IPS-15b (cell line): Measurements from ENCODE around the gene AP3S2.
"Not testable (repeated sequence)": the region's sequence is repeated elsewhere in the genome, so short reads cannot be mapped to it uniquely, and the experiment has no call there.

Experiments
- H3K27me3 ChIP-seq: one replicate; pipeline ENCODE4 v1.6.1; 2013; ENCODE audit warnings: low read length; ENCODE audit not compliant: control insufficient read depth, insufficient read depth
- H3K36me3 ChIP-seq: one replicate; pipeline ENCODE4 v1.6.1; 2013; ENCODE audit warnings: low read length; ENCODE audit not compliant: control insufficient read depth, insufficient read depth
- H3K4me1 ChIP-seq: one replicate; pipeline ENCODE4 v1.6.1; 2013; ENCODE audit warnings: mild to moderate bottlenecking, low read length; ENCODE audit not compliant: control insufficient read depth, insufficient read depth
- H3K4me3 ChIP-seq: one replicate; pipeline ENCODE4 v1.5.1; 2013; ENCODE audit warnings: low read depth, low read length
- H3K9ac ChIP-seq: one replicate; pipeline ENCODE4 v1.6.1; 2013; ENCODE audit warnings: low read depth, mild to moderate bottlenecking, low read length
- H3K9me3 ChIP-seq: one replicate; pipeline ENCODE4 v1.6.1; 2013; ENCODE audit warnings: mild to moderate bottlenecking, low read length; ENCODE audit not compliant: control insufficient read depth, insufficient read depth

Gene AP3S2

DNA sequence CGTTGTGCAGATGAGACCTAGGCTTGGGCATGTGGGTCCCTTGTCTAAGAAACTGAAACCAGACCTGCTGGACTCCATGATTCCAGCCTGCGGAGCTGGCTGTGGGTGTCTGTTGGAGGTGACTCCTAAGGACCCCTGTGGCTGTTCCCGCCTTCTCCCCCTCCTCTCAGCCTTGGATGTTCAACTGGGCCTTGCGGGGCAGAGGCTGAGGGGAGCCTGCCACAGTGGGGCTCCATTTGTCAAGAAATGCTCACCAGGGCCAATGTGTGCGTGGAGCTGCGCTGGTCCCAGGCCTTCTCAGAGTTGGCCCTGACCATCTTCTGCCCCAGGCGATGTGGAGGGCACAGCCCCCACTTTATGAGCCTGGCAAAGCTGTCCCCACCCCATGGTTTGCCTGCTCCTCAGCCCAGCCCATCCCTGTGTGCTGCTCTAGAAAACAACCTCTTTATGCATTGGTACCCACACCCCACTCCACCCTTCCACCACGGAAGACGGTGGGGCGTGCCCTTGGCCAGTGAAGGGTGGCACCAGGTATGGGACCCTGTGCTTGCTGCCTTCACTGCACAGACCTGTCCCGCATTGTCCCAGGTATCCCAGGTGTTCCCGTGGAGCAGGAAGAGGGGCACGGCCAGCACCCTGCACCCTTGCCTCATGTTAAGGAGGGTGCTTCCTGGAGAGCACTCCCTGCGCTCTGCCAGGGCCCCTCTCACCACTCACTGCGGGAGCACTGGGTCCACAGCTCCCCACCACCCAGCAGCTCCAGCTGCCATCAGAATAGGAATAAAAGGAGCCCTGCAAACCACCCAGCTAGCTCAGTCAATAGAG is 109.7 kb downstream of the AP3S2 start:
- peaks cover 9% of the 10 kb centered on the region for H3K4me1 ChIP-seq
- no peak overlapping the region for H3K4me3 ChIP-seq
- no peak overlapping the region for H3K9ac ChIP-seq
- no peaks in the 10 kb centered on the region for H3K36me3 ChIP-seq
- no peaks in the 10 kb centered on the region for H3K9me3 ChIP-seq
- H3K27me3 ChIP-seq: peaks cover 12% of the 10 kb centered on the region

DNA sequence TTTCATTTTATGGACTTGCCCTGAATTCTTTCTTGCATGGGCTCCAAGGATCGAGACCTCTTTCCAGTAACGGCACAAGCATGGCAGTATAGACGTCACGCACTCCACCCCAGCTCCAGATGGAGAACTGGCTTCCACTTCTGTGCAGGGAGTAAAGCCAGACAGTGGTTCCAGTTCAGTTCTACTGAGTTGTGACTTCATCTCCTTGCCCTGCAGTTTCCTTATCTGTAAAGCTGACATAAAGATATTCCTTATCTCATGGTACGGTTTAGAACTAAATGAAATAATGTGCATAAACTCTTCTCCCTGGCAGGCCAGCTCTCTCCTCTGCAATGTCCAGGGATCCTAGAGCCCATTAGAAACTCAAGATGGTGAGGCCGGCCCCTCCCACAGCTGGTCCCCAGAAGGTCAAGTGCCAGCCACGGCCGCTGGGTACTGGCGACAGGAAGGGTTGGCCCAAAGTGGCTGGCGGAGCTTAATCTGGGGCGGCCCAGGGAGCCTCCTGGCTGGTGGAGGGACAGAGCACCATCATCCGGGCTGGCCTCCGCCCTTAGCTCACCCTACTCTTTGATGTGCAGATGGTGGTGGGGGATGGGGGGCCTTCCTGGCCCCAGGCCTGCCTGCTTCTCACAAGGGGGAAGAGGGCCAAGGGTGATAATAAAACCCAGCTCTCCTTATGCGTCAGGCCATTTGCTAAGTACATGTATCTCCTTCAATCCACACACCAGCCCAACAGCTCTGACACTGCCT is 110.5 kb downstream of the AP3S2 start:
- Histone ChIP-seq H3K9ac (no peak overlapping the region), H3K36me3 (no peaks in the 10 kb centered on the region), H3K9me3 (no peaks in the 10 kb centered on the region), H3K4me1 (peaks cover 9% of the 10 kb centered on the region), H3K27me3 (peaks cover 19% of the 10 kb centered on the region), H3K4me3 (no peak overlapping the region)

DNA sequence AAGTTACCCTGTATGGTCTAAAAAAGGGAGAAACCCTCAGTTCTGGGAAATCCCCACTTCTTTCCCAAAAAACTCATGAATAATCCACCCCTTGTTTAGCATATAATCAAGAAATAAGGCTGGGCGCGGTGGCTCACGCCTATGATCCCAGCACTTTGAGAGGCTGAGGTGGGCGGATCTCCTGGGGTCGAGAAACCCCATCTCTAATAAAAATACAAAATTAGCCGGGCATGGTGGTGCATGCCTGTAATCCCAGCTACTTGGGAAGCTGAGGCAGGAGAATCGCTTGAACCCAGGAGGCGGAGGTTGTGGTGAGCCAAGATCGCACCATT is 111.2 kb downstream of the AP3S2 start:
- H3K4me3 ChIP-seq, H3K36me3 ChIP-seq, H3K9me3 ChIP-seq, H3K9ac ChIP-seq, H3K4me1 ChIP-seq: not testable (repeated sequence)
- H3K27me3 ChIP-seq: peaks cover 26% of the 10 kb centered on the region

DNA sequence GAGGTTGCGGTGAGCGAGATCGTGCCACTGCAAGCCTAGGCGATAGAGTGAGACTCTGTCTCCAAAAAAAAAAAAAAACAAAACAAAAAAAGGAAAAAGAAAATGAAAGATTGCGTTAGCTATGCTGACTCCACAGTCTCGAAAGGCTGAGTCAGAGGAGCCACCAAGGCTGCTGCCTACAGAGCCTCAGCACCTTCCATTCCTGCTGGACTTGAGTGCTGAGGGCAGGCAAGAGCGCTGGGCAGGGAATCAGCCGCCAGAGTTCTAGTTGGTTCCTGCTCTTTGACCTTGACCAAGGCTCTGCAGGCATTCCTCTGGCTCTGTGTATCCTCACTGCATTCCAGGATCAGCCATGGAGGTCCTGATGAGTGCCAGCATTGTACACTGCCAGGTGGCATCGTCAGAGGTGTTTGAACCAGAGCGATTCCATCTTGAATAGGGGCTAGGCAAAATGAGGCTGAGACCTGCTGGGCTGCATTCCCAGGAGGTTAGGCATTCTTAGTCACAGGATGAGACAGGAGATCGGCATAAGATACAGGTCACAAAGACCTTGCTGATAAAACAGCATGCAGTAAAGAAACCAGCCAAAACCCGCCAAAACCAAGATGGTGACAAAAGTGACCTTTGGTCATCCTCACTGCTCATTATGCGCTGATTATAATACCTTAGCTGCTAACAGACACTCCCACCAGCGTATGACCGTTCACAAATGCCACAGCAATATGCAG is 111.7 kb downstream of the AP3S2 start:
- Histone ChIP-seq H3K4me1 (peaks cover 9% of the 10 kb centered on the region), H3K36me3 (no peaks in the 10 kb centered on the region), H3K4me3 (no peak overlapping the region), H3K27me3 (peaks cover 32% of the 10 kb centered on the region), H3K9ac (no peak overlapping the region), H3K9me3 (no peaks in the 10 kb centered on the region)

DNA sequence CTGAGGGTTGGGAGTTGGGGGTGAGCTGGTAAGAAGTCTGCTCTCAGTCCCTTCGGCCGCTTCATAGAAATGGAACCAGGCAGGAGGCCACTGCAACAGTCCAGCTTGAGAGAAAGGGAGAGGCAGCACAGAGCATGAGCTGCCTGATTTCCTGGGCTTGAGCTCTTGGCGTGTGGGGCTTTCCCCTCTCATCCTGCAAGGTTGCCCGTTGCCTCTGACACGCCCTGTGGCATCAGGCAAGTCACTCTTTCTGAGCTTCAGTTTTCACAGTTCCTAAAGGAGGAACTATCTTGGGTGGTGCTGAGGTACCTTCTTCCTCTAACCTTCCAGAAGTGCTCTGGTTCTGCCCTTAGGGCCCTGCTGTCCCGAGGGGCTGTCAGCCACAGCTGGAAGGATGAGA is 112.7 kb downstream of the AP3S2 start:
- Histone ChIP-seq H3K9ac (no peak overlapping the region), H3K4me1 (peaks cover 9% of the 10 kb centered on the region)

DNA sequence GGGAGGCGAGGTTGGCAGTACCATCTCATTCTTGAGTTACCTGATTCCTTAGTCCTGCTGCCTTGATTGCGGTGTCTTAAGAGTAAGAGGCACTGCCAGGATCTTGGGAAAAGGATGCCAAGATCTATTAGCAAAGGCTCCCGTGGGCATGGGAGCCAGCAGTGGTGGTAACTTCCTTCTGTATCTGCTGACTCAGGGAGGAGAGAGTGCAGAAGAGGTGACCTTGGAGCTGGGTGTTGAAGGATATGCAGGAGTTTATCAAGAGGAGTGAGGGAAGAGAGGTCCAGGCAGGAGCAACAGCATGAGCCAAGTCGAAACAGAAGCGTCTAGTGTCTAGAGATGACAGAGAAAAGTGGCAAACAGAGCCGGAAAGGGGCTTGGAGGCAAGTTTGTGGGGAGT is 113.2 kb downstream of the AP3S2 start:
- Histone ChIP-seq H3K4me1 (peaks cover 9% of the 10 kb centered on the region), H3K4me3 (no peak overlapping the region), H3K36me3 (no peaks in the 10 kb centered on the region), H3K9ac (no peak overlapping the region), H3K9me3 (no peaks in the 10 kb centered on the region), H3K27me3 (peaks cover 38% of the 10 kb centered on the region)

More for the DNA sequence above, 112.7 kb downstream of the AP3S2 start:
- Histone ChIP-seq H3K27me3 (peaks cover 33% of the 10 kb centered on the region), H3K9me3 (no peaks in the 10 kb centered on the region), H3K36me3 (no peaks in the 10 kb centered on the region), H3K4me3 (no peak overlapping the region)
